GM23338 (cell line): ENCODE data around the gene PPP1CA. TPM values are rescaled to one million over a fixed set of nuclear protein-coding genes. Genes with fewer than 3 reads are reported as not detected.

ENCODE experiments used
- ATAC-seq: fragments of 200-7000 bp; cut with Tn5 transposase; 3 replicates; pipeline ENCODE4 v1.9.1; 2020
- DNase-seq: peaks from one replicate; pipeline ENCODE4 v3.0.0-alpha.2; 2015; ENCODE audit warnings: low spot score
- H2AFZ ChIP-seq: fragments of 200-600 bp; sonication (generic); 2 replicates; pipeline ENCODE4 v1.8.0; 2016; ENCODE audit warnings: antibody characterized with exemption, mild to moderate bottlenecking, moderate library complexity
- H3F3A ChIP-seq: fragments of 200-600 bp; sonication (generic); replicated peaks from 2 replicates; pipeline ENCODE4 v1.8.0; 2017; ENCODE audit warnings: antibody characterized with exemption, mixed run types, low read depth
- H3K27ac ChIP-seq: fragments of 200-600 bp; sonication (generic); 2 replicates; pipeline ENCODE4 v1.6.1; 2016; ENCODE audit warnings: low read depth
- H3K27me3 ChIP-seq: fragments of 200-600 bp; sonication (generic); 2 replicates; pipeline ENCODE4 v1.8.0; 2016; ENCODE audit warnings: mild to moderate bottlenecking, mixed run types, moderate library complexity; ENCODE audit not compliant: insufficient read depth
- H3K36me3 ChIP-seq: fragments of 200-600 bp; sonication (generic); 2 replicates; pipeline ENCODE4 v1.8.0; 2016; ENCODE audit warnings: mild to moderate bottlenecking; ENCODE audit not compliant: insufficient read depth
- H3K4me1 ChIP-seq: fragments of 200-600 bp; sonication (generic); 2 replicates; pipeline ENCODE4 v1.8.0; 2016; ENCODE audit warnings: mild to moderate bottlenecking, moderate library complexity; ENCODE audit not compliant: insufficient read depth
- H3K4me2 ChIP-seq: fragments of 200-600 bp; sonication (generic); 2 replicates; pipeline ENCODE4 v1.7.1; 2017; ENCODE audit warnings: mixed run types
- H3K4me3 ChIP-seq: fragments of 200-600 bp; sonication (generic); 2 replicates; pipeline ENCODE4 v1.6.1; 2016; ENCODE audit warnings: mixed run types
- H3K79me2 ChIP-seq: fragments of 200-600 bp; sonication (generic); replicated peaks from 2 replicates; pipeline ENCODE4 v1.8.0; 2017; ENCODE audit warnings: mild to moderate bottlenecking; ENCODE audit not compliant: insufficient read depth
- H3K9me2 ChIP-seq: fragments of 200-600 bp; sonication (generic); 2 replicates; pipeline ENCODE4 v1.8.0; 2017; ENCODE audit not compliant: insufficient read depth
- H4K20me1 ChIP-seq: fragments of 200-600 bp; sonication (generic); replicated peaks from 2 replicates; pipeline ENCODE4 v1.8.0; 2017; ENCODE audit warnings: mild to moderate bottlenecking; ENCODE audit not compliant: insufficient read depth
- H3K27ac Mint-ChIP-seq: 2 replicates; pipeline ENCODE4 v1.8.0; 2020; ENCODE audit warnings: inconsistent platforms, mild to moderate bottlenecking, moderate library complexity, mixed read lengths
- H3K27me3 Mint-ChIP-seq: 3 replicates; pipeline ENCODE4 v1.8.0; 2022; ENCODE audit warnings: low read depth, mild to moderate bottlenecking, moderate library complexity, mixed read lengths, inconsistent platforms; ENCODE audit not compliant: insufficient read depth, poor library complexity
- H3K36me3 Mint-ChIP-seq: 3 replicates; pipeline ENCODE4 v1.8.0; 2021; ENCODE audit warnings: low read depth, mild to moderate bottlenecking, inconsistent platforms, moderate library complexity, mixed read lengths
- H3K4me1 Mint-ChIP-seq: 3 replicates; pipeline ENCODE4 v1.8.0; 2020; ENCODE audit warnings: mild to moderate bottlenecking, inconsistent platforms, mixed read lengths
- H3K4me3 Mint-ChIP-seq: 3 replicates; pipeline ENCODE4 v1.8.0; 2021; ENCODE audit warnings: moderate library complexity, mild to moderate bottlenecking, inconsistent platforms, mixed read lengths
- H3K9me3 Mint-ChIP-seq: 3 replicates; pipeline ENCODE4 v1.8.0; 2020; ENCODE audit warnings: moderate library complexity, mild to moderate bottlenecking, inconsistent platforms, mixed read lengths
- CTCF ChIP-seq, 2 experiments: fragments of 200-600 bp in 1 of 2; sonication (generic) in 1 of 2; conservative IDR thresholded peaks; 2 replicates each; pipeline versions ENCODE4 v1.5.1 to v1.6.1; 2016 to 2017; ENCODE audit warnings: antibody characterized with exemption in 2 of 2, low read depth in 2 of 2, mild to moderate bottlenecking in 2 of 2, moderate library complexity in 1 of 2
- REST ChIP-seq: IDR thresholded peaks from one replicate; pipeline ENCODE4 v1.6.1; 2018; ENCODE audit warnings: antibody characterized with exemption; ENCODE audit not compliant: unreplicated experiment
- ZNF114 ChIP-seq: fragments of 250-450 bp; sonication (Bioruptor Pico); IDR thresholded peaks from 2 replicates; pipeline ENCODE4 v1.5.0; 2020; ENCODE audit warnings: mild to moderate bottlenecking, moderate library complexity
- ZNF331 ChIP-seq: fragments of 250-450 bp; sonication (Bioruptor Pico); IDR thresholded peaks from 2 replicates; pipeline ENCODE4 v1.5.0; 2020; ENCODE audit warnings: low read depth, mild to moderate bottlenecking, moderate library complexity
- ZNF462 ChIP-seq: fragments of 250-450 bp; sonication (Bioruptor Pico); IDR thresholded peaks from 2 replicates; pipeline ENCODE4 v1.5.0; 2020; ENCODE audit warnings: mild to moderate bottlenecking, moderate library complexity
- polyA plus RNA-seq: library from polyadenylated mRNA; unstranded; fragments of >200 nt; fragmentation: Nextera tagmentation; extraction: Ambion mirVana; gene quantifications from 2 replicates; pipeline ENCODE4 v1.2.1, GENCODE V29; 2016
- total RNA-seq: library from RNA; depleted of rRNA; stranded (reverse); fragments of >200 nt; shearing (Covaris generic); gene quantifications from 2 replicates; pipeline ENCODE4 v1.2.3, GENCODE V29; 2014

The PPP1CA gene
- total and polyA plus RNA-seq, 2 experiments from 2014 or later = 217 to 237 TPM

GRCh38 chr11:67365736-67366444, 35.8 kb downstream of the PPP1CA start:
- Mint-ChIP-seq H3K9me3 (no peaks in the 10 kb centered on the region), H3K4me1 (peaks cover 26% of the 10 kb centered on the region), H3K4me3 (peak overlapping the region; percentile 4; the same call in 1 of the 3 replicates), H3K27me3 (peaks cover 23% of the 10 kb centered on the region), H3K27ac (no peak overlapping the region), H3K36me3 (no peaks in the 10 kb centered on the region; the same call in 2 of the 3 replicates)
- Histone ChIP-seq H4K20me1 (no peaks in the 10 kb centered on the region), H3K27me3 (peaks cover 38% of the 10 kb centered on the region), H3K4me2 (peak overlapping the region; percentile 32; the same call in 1 of the 2 replicates), H3K27ac (no peak overlapping the region), H2AFZ (no peak overlapping the region), H3K9me2 (no peaks in the 10 kb centered on the region), H3K36me3 (no peaks in the 10 kb centered on the region), H3K4me1 (peaks cover 15% of the 10 kb centered on the region), H3F3A (no peaks in the 10 kb centered on the region), H3K79me2 (no peaks in the 10 kb centered on the region), H3K4me3 (no peak overlapping the region)
- no peak for DNase-seq
- peak; percentile 49 for ATAC-seq
- TF ChIP-seq ZNF462 (CRISPR knock-in tag) = no peak
- TF ChIP-seq REST = no peak
- no peak for TF ChIP-seq CTCF (conservative IDR thresholded peaks at IDR 0.05; ENCODE audit: low read depth in 2 of 2)
- TF ChIP-seq ZNF114 (CRISPR knock-in tag) = no peak
- no peak for TF ChIP-seq ZNF331
